Naive thymus-derived CD4-positive, alpha-beta T cell (primary cell): ENCODE measurements around the gene NXNL2. TPM values are rescaled to one million over a fixed set of nuclear protein-coding genes. Genes with fewer than 3 reads are reported as not detected.

Experiments used
- ATAC-seq: fragments of 150-1000 bp; cut with Tn5 transposase; 2 replicates; pipeline ENCODE4 v1.10.0; 2021; ENCODE audit warnings: mild to moderate bottlenecking, moderate library complexity
- CTCF ChIA-PET: fragments of 350-600 bp; sonication (Branson Sonifier 250); formaldehyde crosslinking; loops from one replicate; lab custom pipeline; 2021; ENCODE audit warnings: antibody characterized with exemption; lab: Charles Lee
- POLR2A ChIA-PET: fragments of 350-600 bp; sonication (Branson Sonifier 250); formaldehyde crosslinking; loops from one replicate; lab custom pipeline; 2021; ENCODE audit warnings: antibody characterized with exemption, inconsistent platforms; lab: Charles Lee
- DNase-seq, 9 donors: peaks; one replicate each; pipeline versions ENCODE4 v3.0.0 to v3.0.0-alpha.2; 2020 to 2022; ENCODE audit warnings: mixed read lengths in 1 of 9
- H3K27ac ChIP-seq: one replicate; pipeline ENCODE4 v1.7.0; 2013; ENCODE audit warnings: mild to moderate bottlenecking, low read depth, low read length, moderate library complexity
- H3K27me3 ChIP-seq, 2 donors: one replicate each; pipeline ENCODE4 v1.7.0; 2013; ENCODE audit warnings: low read length in 2 of 2, mild to moderate bottlenecking in 2 of 2, moderate library complexity in 2 of 2; ENCODE audit not compliant: control insufficient read depth in 2 of 2, insufficient read depth in 2 of 2
- H3K36me3 ChIP-seq, 3 experiments: 1 replicate in 2 of 3; 2 replicates in 1 of 3; pipeline ENCODE4 v1.7.0; 2013; ENCODE audit warnings: low read length in 3 of 3, mild to moderate bottlenecking in 3 of 3, moderate library complexity in 1 of 3; ENCODE audit not compliant: insufficient read depth in 3 of 3, control insufficient read depth in 2 of 3
- H3K4me1 ChIP-seq, 2 donors: one replicate each; pipeline ENCODE4 v1.7.0; 2013; ENCODE audit warnings: low read length in 2 of 2, mild to moderate bottlenecking in 2 of 2, moderate library complexity in 1 of 2; ENCODE audit not compliant: control insufficient read depth in 2 of 2, insufficient read depth in 2 of 2
- H3K4me3 ChIP-seq: 2 replicates; pipeline ENCODE4 v1.7.0; 2013; ENCODE audit warnings: mild to moderate bottlenecking, low read length
- H3K9me3 ChIP-seq, 3 experiments: 1 replicate in 2 of 3; 2 replicates in 1 of 3; pipeline ENCODE4 v1.7.0; 2013; ENCODE audit warnings: low read length in 3 of 3; ENCODE audit not compliant: control insufficient read depth in 2 of 3
- H3K27ac Mint-ChIP-seq, 9 donors: one replicate each; pipeline ENCODE4 v1.8.0; 2020 to 2022; ENCODE audit warnings: mixed read lengths in 9 of 9, mild to moderate bottlenecking in 8 of 9, moderate library complexity in 5 of 9, inconsistent platforms in 2 of 9
- H3K27me3 Mint-ChIP-seq, 5 donors: one replicate each; pipeline ENCODE4 v1.8.0; 2021 to 2022; ENCODE audit warnings: mixed read lengths in 5 of 5, mild to moderate bottlenecking in 1 of 5
- H3K36me3 Mint-ChIP-seq, 5 donors: one replicate each; pipeline ENCODE4 v1.8.0; 2020 to 2022; ENCODE audit warnings: mixed read lengths in 5 of 5, mild to moderate bottlenecking in 3 of 5, inconsistent platforms in 1 of 5
- H3K4me1 Mint-ChIP-seq, 7 donors: one replicate each; pipeline ENCODE4 v1.8.0; 2020 to 2022; ENCODE audit warnings: mixed read lengths in 7 of 7, mild to moderate bottlenecking in 3 of 7, inconsistent platforms in 1 of 7
- H3K4me3 Mint-ChIP-seq, 10 donors: one replicate each; pipeline ENCODE4 v1.8.0; 2020 to 2022; ENCODE audit warnings: mild to moderate bottlenecking in 10 of 10, mixed read lengths in 10 of 10, moderate library complexity in 6 of 10, inconsistent platforms in 2 of 10
- H3K9me3 Mint-ChIP-seq, 11 donors: one replicate each; pipeline ENCODE4 v1.8.0; 2020 to 2022; ENCODE audit warnings: mixed read lengths in 11 of 11, mild to moderate bottlenecking in 4 of 11, inconsistent platforms in 1 of 11, moderate library complexity in 1 of 11
- intact Hi-C, 2 donors: fragments of 100-400 bp; cut with micrococcal nuclease; formaldehyde crosslinking; loops; one replicate each; pipeline ENCODE4 v1.15.1; 2023
- polyA plus RNA-seq, 2 donors: library from polyadenylated mRNA; unstranded; fragments of 300-500 nt; fragmentation: Illumina TruSeq; gene quantifications; one replicate each; pipeline ENCODE4 v1.2.3, GENCODE V29; 2021
- total RNA-seq, 6 experiments: library from RNA in 5 of 6; stranded (reverse) in 5 of 6; gene quantifications; 1 replicate in 5 of 6; 2 replicates in 1 of 6; pipeline ENCODE4 v1.2.3 and lab custom pipeline; 2021 to 2026

The NXNL2 gene
- total and polyA plus RNA-seq, 7 experiments from 2014 or later, result not detected

DNA sequence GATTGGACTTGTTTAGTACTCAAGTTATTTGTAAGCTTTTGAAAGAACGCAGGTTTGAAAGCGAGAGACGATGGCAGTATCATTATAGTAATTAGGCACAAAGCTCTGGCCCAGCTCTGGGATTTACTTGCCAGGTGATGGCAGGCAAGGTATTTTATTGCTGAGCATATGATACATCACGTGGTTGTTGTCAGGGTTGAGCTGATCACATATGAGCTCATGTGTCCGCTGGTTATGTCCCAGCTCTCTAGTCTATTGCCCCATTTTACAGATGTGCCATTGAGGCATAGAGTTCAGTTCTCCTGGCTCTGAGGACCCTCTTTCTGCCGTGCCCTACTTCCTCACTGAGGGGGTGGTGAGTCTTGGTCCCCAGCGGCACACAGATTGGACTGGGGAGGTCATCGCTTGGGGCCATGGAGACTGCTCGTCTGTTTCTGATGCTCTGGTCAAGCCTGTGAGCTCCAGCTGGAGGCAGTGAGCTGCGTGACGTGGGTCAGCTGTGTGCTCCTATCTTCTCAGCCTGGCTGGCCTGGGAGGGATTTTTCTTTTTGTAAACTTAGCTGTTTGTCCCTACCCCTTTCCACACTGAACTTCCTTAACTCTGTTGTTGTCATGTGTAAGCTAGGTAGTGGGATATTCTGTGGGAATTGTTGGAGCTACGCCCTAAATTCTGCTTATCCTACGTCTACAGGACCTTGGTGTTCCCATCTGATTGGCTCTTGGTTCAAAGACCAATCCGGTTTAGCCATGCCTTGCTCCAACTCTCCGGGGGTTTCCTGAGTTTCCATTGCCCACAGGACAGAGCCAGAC is 2.2 kb downstream of the NXNL2 start:
- Histone ChIP-seq H3K9me3 (no peaks in the 10 kb centered on the region), H3K27me3 (no peaks in the 10 kb centered on the region), H3K4me3 (no peak overlapping the region), H3K36me3 (no peaks in the 10 kb centered on the region), H3K27ac (no peak overlapping the region), H3K4me1 (peaks cover 0 to 12% of the 10 kb centered on the region in 2 donors)
- POLR2A ChIA-PET, result no interaction called here
- Mint-ChIP-seq H3K27me3 (peaks cover 6 to 62% (median 28%) of the 10 kb centered on the region in 5 donors), H3K9me3 (peaks cover 0 to 2% (median 0%) of the 10 kb centered on the region in 11 donors), H3K4me3 (peak overlapping the region in 7 of 10 donors; percentile 18 to 64 (median 48)), H3K27ac (no peak overlapping the region), H3K4me1 (peaks cover 9 to 31% (median 15%) of the 10 kb centered on the region in 7 donors), H3K36me3 (no peaks in the 10 kb centered on the region)
- DNase-seq (no peak), ATAC-seq (no peak)
- CTCF ChIA-PET, result interaction anchor here (0.8 kb wide), 1 partner anchor 225 kb away, joined by 3 read pairs; no protein-coding TSS in a partner anchor
- intact Hi-C loops, result loop anchor here in 1 of 2 donors (2.0 to 10.0 kb wide), 2 partner anchors 148 to 222 kb away; partner anchors contain the start of gene SPIN1

DNA sequence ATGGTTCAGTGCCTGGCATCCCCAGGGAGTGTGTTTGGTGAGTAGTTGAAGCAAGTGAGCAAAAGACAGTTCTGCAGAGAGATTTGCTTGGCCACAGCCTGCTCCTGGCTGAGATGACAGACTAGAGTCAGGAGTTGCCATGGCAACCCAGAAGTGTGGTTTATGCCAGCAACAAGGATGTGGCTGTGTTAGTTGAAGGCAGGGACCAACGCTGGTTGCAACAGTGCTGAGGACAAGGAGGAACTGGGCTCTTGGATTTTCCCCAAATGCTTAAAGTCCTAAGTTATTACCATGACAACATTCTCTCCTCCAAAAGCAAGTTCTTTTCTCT is 2.7 kb downstream of the NXNL2 start:
- DNase-seq (peak in 6 of 9 donors; percentile 11 to 53 (median 32)), ATAC-seq (peak; percentile 47)
- Mint-ChIP-seq H3K4me3 (peak overlapping the region in 3 of 10 donors; percentile 26 to 48 (median 31)), H3K27me3 (peaks cover 6 to 57% (median 33%) of the 10 kb centered on the region in 5 donors), H3K27ac (no peak overlapping the region), H3K36me3 (no peaks in the 10 kb centered on the region), H3K4me1 (peaks cover 7 to 29% (median 12%) of the 10 kb centered on the region in 7 donors), H3K9me3 (peaks cover 0 to 2% (median 0%) of the 10 kb centered on the region in 11 donors)
- peaks cover 0 to 12% of the 10 kb centered on the region in 2 donors for H3K4me1 ChIP-seq
- no peak overlapping the region for H3K4me3 ChIP-seq
- intact Hi-C loops, result loop anchor here in 1 of 2 donors (2.0 to 10.0 kb wide), 2 partner anchors 149 to 223 kb away; partner anchors contain the start of gene SPIN1
- CTCF ChIA-PET, result no interaction called here
- no peak overlapping the region for H3K27ac ChIP-seq
- POLR2A ChIA-PET, result no interaction called here
- no peaks in the 10 kb centered on the region for H3K9me3 ChIP-seq
- H3K36me3 ChIP-seq, result no peaks in the 10 kb centered on the region
- H3K27me3 ChIP-seq, result no peaks in the 10 kb centered on the region

DNA sequence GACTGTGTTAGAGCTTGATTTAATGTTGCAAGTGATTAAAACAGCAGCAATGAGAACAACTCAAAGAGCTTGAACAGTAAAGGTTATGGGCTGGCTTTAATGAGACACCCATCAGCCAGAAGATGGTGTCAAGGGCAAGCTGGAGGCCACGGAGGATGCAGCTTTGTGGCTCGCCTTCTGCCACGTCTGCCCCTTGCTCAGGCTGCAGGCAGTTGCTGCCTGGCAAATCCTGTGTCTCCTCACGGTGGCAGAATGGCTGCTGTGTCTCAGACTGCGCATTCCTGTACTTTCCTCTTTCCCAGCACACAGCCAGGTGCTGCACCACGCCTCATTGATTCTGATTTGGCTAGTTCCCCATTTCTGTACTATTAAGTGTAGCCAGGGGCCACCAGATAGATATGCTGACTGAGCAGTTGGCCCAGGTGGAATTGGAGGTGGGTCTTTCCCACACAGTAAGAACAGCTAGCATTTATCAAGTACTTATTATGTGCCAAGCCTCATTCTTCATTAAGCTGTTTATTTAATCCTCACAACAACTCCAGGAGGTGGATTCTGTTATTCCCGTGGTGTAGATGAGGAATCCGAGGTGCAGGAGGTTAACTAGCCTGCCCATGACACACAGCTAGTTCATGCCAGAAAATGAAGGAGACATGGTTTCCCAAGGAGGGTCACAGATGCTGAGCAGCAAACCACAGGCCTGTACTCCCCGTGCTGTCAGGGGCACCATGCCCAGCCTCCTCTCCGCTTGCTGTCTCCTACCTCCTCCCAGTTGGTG is 3.5 kb downstream of the NXNL2 start:
- intact Hi-C loops, result loop anchor here in 1 of 2 donors (10.0 kb wide), 1 partner anchor 224 kb away; no protein-coding TSS in a partner anchor
- H3K4me3 ChIP-seq, result no peak overlapping the region
- Mint-ChIP-seq H3K4me1 (peaks cover 4 to 22% (median 9%) of the 10 kb centered on the region in 7 donors), H3K36me3 (no peaks in the 10 kb centered on the region), H3K27ac (peak overlapping the region in 1 of 9 donors; percentile 5), H3K27me3 (peaks cover 6 to 49% (median 26%) of the 10 kb centered on the region in 5 donors), H3K9me3 (no peaks in the 10 kb centered on the region), H3K4me3 (no peak overlapping the region)
- no peaks in the 10 kb centered on the region for H3K9me3 ChIP-seq
- H3K27ac ChIP-seq, result no peak overlapping the region
- ChIA-PET CTCF (no interaction called here), POLR2A (no interaction called here)
- DNase-seq (no peak), ATAC-seq (no peak)
- no peaks in the 10 kb centered on the region for H3K27me3 ChIP-seq
- H3K36me3 ChIP-seq, result no peaks in the 10 kb centered on the region
- H3K4me1 ChIP-seq, result peaks cover 0 to 12% of the 10 kb centered on the region in 2 donors

DNA sequence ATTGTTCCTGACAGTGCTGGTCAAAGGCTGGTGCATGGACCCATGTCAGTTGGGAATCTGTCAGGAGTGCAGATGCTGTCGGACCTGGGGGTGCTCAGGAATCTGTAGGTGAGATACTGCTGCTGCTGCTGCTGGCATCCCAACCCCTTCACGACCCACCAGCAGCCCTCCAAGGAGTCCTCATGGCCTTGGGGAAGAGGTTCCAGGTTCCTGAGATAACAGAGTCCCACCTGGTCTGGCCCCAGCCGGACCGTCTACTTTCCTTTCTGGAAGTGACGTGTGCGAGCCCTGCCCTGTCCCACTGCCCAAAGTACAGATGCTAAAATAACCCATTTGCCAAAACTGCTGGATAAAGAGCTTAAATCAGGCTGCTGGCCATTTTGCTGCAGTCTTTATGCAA is 4.3 kb downstream of the NXNL2 start:
- DNase-seq (no peak), ATAC-seq (no peak)
- POLR2A ChIA-PET, result no interaction called here
- H3K27me3 ChIP-seq, result no peaks in the 10 kb centered on the region
- H3K4me1 ChIP-seq, result peaks cover 0 to 12% of the 10 kb centered on the region in 2 donors
- intact Hi-C loops, result loop anchor here in 1 of 2 donors (10.0 kb wide), 1 partner anchor 224 kb away; no protein-coding TSS in a partner anchor
- Mint-ChIP-seq H3K36me3 (no peaks in the 10 kb centered on the region), H3K27ac (no peak overlapping the region), H3K4me3 (no peak overlapping the region), H3K27me3 (peaks cover 6 to 41% (median 33%) of the 10 kb centered on the region in 5 donors), H3K9me3 (no peaks in the 10 kb centered on the region), H3K4me1 (peaks cover 0 to 16% (median 7%) of the 10 kb centered on the region in 7 donors)
- CTCF ChIA-PET, result no interaction called here
- H3K36me3 ChIP-seq, result no peaks in the 10 kb centered on the region
- H3K4me3 ChIP-seq, result no peak overlapping the region
- H3K27ac ChIP-seq, result no peak overlapping the region
- H3K9me3 ChIP-seq, result no peaks in the 10 kb centered on the region

DNA sequence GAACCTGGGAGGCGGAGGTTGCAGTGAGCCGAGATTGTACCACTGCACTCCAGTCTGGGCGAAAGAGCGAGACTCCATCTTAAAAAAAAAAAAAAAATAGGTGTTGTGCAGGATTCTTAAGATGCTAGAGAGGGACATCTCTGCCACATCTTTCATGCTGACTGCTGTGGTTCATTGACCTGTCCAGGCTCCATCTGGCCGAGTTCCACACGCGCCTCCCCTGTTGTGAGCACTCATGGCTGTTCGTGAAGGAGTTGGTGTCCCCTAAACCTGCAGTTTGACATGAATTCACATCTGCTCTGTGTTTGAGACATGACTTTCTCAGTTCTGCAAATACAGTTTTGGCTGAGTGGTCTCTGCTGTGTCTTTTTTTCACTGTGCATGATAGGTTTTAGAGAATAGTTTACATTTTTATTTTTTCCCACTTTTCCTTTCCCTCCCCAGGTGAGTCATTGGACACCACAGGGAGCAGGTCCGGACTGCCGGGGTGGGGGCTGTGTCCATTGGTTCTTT is 5.3 kb downstream of the NXNL2 start:
- H3K9me3 Mint-ChIP-seq, result no peaks in the 10 kb centered on the region

DNA sequence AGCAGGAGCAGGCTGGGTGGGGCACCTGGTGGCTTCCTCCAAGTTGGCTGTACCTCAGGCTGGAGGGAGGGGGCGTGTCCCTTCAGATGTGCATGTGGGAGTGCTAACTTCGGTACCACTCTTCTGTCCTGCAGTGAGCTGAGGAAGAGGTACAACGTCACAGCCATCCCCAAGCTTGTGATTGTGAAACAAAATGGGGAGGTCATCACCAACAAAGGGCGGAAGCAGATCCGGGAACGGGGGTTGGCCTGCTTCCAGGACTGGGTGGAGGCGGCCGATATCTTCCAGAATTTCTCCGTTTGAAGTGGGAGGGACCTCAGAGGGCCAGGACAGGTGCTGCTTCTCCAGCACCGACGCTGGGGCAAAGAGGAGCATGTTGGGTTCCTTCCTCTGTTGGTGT is 9.3 kb downstream of the NXNL2 start:
- Mint-ChIP-seq H3K4me3 (no peak overlapping the region), H3K27ac (no peak overlapping the region), H3K9me3 (peaks cover 0 to 8% (median 2%) of the 10 kb centered on the region in 11 donors), H3K27me3 (peaks cover 6 to 32% (median 18%) of the 10 kb centered on the region in 5 donors), H3K36me3 (peaks cover 0 to 7% (median 0%) of the 10 kb centered on the region in 5 donors), H3K4me1 (no peaks in the 10 kb centered on the region)
- Histone ChIP-seq H3K27me3 (no peaks in the 10 kb centered on the region), H3K27ac (no peak overlapping the region), H3K9me3 (peaks cover 0 to 3% (median 0%) of the 10 kb centered on the region in 3 experiments), H3K36me3 (no peaks in the 10 kb centered on the region), H3K4me3 (no peak overlapping the region), H3K4me1 (no peaks in the 10 kb centered on the region)
- ATAC-seq (no peak), DNase-seq (no peak)
- ChIA-PET POLR2A (no interaction called here), CTCF (no interaction called here)
- intact Hi-C loops, result no loop called here

More for the DNA sequence above, 5.3 kb downstream of the NXNL2 start:
- H3K4me1 Mint-ChIP-seq, result peaks cover 0 to 16% (median 7%) of the 10 kb centered on the region in 7 donors
- DNase-seq, result no peak
- H3K9me3 ChIP-seq, result no peaks in the 10 kb centered on the region
- CTCF ChIA-PET, result no interaction called here
- no peak for ATAC-seq
- no peaks in the 10 kb centered on the region for H3K27me3 ChIP-seq
- no peaks in the 10 kb centered on the region for H3K36me3 ChIP-seq
- no peak overlapping the region for H3K27ac Mint-ChIP-seq
- POLR2A ChIA-PET, result no interaction called here
- no peak overlapping the region for H3K4me3 ChIP-seq
- H3K4me3 Mint-ChIP-seq, result no peak overlapping the region
- H3K4me1 ChIP-seq, result peaks cover 0 to 12% of the 10 kb centered on the region in 2 donors
- intact Hi-C loops, result no loop called here
- H3K36me3 Mint-ChIP-seq, result no peaks in the 10 kb centered on the region
- no peak overlapping the region for H3K27ac ChIP-seq
- H3K27me3 Mint-ChIP-seq, result peaks cover 6 to 37% (median 32%) of the 10 kb centered on the region in 5 donors
